ENCODE data around the gene RBM44. TPM values are rescaled to one million over a fixed set of nuclear protein-coding genes. Genes with fewer than 3 reads are reported as not detected.

Gene RBM44
- total and polyA plus RNA-seq, 3 donors from 2014 or later, result 15.0 to 23.4 (median 21.1) TPM

GRCh38 chr2:237870126-237870525 is 71.5 kb downstream of the RBM44 start:
- intact Hi-C loops (cut with DNase I; ENCODE audit: low total_unique reads), result no loop called here
- peaks cover 14% of the 10 kb centered on the region for H3K4me1 ChIP-seq
- TF ChIP-seq CTCF (IDR thresholded peaks at IDR 0.05) (no peak), POLR2A (IDR thresholded peaks at IDR 0.05) (no peak)
- no peaks in the 10 kb centered on the region for H3K9me3 ChIP-seq
- H3K36me3 ChIP-seq (ENCODE audit: low read depth, missing control alignments), result no peaks in the 10 kb centered on the region
- DNase-seq, result no peak
- 87 to 92% methylated on average over 11 of the region's 11 CpGs for WGBS, 2 donors
- no peak overlapping the region for H3K27ac ChIP-seq
- no peaks in the 10 kb centered on the region for H3K27me3 ChIP-seq
- H3K4me3 ChIP-seq, result no peak overlapping the region

GRCh38 chr2:237870754-237871651 is 72.4 kb downstream of the RBM44 start:
- 72 to 82% methylated on average over 10 to 21 of the region's 23 CpGs for WGBS, 2 donors
- Histone ChIP-seq H3K4me1 (peaks cover 14% of the 10 kb centered on the region), H3K36me3 (ENCODE audit: low read depth, missing control alignments) (no peaks in the 10 kb centered on the region), H3K27me3 (no peaks in the 10 kb centered on the region), H3K27ac (no peak overlapping the region), H3K9me3 (no peaks in the 10 kb centered on the region), H3K4me3 (no peak overlapping the region)
- intact Hi-C loops (cut with DNase I; ENCODE audit: low total_unique reads), result no loop called here
- peak; percentile 1 for DNase-seq
- TF ChIP-seq CTCF (IDR thresholded peaks at IDR 0.05) (no peak), POLR2A (IDR thresholded peaks at IDR 0.05) (no peak)

GRCh38 chr2:237872178-237872887 is 73.8 kb downstream of the RBM44 start:
- intact Hi-C loops (cut with DNase I; ENCODE audit: low total_unique reads), result no loop called here
- H3K27me3 ChIP-seq, result no peaks in the 10 kb centered on the region
- no peak overlapping the region for H3K27ac ChIP-seq
- H3K4me1 ChIP-seq, result peaks cover 14% of the 10 kb centered on the region
- no peak overlapping the region for H3K4me3 ChIP-seq
- H3K9me3 ChIP-seq, result no peaks in the 10 kb centered on the region
- H3K36me3 ChIP-seq (ENCODE audit: low read depth, missing control alignments), result no peaks in the 10 kb centered on the region
- 91 to 95% methylated on average over 17 to 19 of the region's 19 CpGs for WGBS, 2 donors
- no peak for DNase-seq
- TF ChIP-seq POLR2A (IDR thresholded peaks at IDR 0.05), result no peak
- no peak for TF ChIP-seq CTCF (IDR thresholded peaks at IDR 0.05)

GRCh38 chr2:237873421-237873831 is 74.8 kb downstream of the RBM44 start:
- H3K4me1 ChIP-seq, result peaks cover 17% of the 10 kb centered on the region
- H3K36me3 ChIP-seq (ENCODE audit: low read depth, missing control alignments), result no peaks in the 10 kb centered on the region
- intact Hi-C loops (cut with DNase I; ENCODE audit: low total_unique reads), result no loop called here
- H3K4me3 ChIP-seq, result no peak overlapping the region
- 57 to 67% methylated on average over 10 to 11 of the region's 11 CpGs for WGBS, 2 donors
- TF ChIP-seq POLR2A (IDR thresholded peaks at IDR 0.05), result no peak
- TF ChIP-seq CTCF (IDR thresholded peaks at IDR 0.05), result no peak
- H3K9me3 ChIP-seq, result no peaks in the 10 kb centered on the region
- no peaks in the 10 kb centered on the region for H3K27me3 ChIP-seq
- H3K27ac ChIP-seq, result no peak overlapping the region
- DNase-seq, result no peak

Data from testis (tissue), 3 donors.